ENCODE measurements around the gene TREML4.

- TF ChIP-seq CTCF (IDR thresholded peaks at IDR 0.05) (no peak), POLR2A (IDR thresholded peaks at IDR 0.05) (no peak)
These were observed 27.6 kb downstream of the TREML4 start for GRCh38 chr6:41255638-41256246.
